ENCODE results near the gene NOSTRIN.
"Not testable (repeated sequence)": the region's sequence is repeated elsewhere in the genome, so short reads cannot be mapped to it uniquely, and the experiment has no call there.

Gene NOSTRIN

DNA sequence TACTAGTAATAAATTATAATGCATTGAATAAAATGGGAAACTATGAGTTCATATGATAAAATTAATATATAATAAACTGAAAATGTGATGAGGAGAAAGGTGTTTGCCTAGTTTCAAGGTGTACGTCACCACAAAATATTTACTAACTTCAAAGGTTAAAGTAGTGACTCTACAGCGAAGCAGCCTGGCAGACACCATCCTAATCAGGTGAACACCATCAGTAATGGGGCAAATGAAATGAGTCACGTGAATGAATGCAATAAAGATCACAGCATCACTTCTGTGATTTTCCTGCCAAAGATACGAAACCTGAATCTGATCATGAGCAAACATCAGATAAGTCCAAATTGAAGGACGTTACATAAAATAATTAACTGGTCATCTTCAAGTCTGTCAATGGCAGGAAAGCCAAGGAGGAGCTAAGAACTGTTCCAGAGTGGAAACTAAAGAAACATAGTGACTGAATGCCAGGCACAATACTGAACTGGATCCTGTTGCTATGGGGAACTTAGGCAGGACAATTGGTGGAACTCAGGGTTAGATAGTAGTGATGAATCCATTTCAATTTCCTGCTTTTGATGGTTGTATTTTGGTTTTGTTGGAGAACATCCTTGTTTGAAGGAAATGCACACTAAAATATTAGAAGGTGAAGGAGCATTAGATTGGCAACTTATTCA, 12.1 kb upstream of the NOSTRIN start:
- DNase-seq, result no peak

DNA sequence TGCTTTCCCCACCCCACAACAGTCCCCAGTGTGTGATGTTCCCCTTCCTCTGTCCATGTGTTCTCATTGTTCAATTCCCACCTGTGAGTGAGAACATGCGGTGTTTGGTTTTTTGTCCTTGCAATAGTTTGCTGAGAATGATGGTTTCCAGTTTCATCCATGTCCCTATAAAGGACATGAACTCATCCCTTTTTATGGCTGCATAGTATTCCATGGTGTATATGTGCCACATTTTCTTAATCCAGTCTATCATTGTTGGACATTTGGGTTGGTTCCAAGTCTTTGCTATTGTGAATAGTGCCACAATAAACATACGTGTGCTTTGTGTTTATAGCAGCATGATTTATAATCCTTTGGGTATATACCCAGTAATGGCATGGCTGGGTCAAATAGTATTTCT, 11.3 kb upstream of the NOSTRIN start:
- not testable (repeated sequence) for DNase-seq

DNA sequence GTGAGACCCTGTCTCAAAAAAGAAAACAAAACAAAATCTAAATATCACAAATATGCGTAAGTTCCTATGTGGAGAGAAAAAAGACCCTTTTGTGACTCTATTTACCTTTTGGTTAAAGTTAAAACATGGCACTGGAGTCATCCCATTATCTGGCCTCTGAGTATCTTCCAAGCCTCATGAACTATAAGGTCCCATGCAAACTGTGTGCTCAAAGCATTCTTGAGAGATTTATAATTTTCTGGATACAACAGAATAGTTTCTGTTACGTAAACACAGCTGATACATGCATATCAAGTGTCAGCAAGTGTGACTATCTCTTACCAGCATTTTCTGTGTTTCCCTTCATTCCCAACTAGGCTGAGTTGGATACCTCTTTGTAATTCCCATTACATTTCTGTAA, 8.8 kb upstream of the NOSTRIN start:
- DNase-seq, result no peak

DNA sequence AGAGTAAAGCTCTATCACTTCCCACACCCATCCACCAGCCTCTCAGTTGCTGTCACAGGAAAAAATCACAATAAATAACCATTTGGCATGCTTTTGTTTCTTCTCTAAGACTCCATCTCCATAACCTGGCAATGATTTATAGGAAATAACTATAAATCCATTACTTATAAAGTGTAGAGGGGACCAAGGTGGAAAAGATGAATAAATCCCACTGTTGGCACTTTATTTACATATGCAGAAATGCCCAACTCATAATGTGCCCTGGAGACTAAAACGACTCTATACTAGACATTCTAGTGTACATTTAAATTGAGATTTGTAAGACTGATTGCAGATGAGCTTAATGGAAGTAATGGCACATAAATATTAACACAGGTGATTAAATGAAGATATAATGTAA, 7.5 kb upstream of the NOSTRIN start:
- DNase-seq, result no peak

DNA sequence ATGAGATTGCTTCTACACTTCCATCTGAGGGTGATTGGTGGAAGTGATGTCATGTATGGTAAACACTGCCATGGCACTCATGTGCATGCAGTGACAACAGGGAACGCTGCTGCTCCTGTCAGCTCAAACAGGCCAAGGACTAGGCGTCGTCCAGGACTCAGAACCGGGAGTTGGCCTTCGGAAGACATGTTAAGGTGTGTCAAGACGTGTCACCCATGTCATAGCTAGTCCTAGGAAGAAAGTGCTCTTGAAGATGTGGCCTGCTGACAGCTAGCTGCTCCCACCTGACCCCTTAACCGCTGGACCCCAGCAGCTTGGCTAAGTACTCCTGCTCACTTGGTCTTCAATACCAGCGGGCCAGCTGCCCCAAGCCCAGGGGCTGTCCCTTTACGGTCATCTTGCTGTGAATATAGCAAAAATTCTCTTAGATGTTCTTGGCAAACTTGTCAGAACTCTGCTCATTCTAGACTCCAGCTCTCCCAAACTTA, 6.3 kb upstream of the NOSTRIN start:
- no peak for DNase-seq

DNA sequence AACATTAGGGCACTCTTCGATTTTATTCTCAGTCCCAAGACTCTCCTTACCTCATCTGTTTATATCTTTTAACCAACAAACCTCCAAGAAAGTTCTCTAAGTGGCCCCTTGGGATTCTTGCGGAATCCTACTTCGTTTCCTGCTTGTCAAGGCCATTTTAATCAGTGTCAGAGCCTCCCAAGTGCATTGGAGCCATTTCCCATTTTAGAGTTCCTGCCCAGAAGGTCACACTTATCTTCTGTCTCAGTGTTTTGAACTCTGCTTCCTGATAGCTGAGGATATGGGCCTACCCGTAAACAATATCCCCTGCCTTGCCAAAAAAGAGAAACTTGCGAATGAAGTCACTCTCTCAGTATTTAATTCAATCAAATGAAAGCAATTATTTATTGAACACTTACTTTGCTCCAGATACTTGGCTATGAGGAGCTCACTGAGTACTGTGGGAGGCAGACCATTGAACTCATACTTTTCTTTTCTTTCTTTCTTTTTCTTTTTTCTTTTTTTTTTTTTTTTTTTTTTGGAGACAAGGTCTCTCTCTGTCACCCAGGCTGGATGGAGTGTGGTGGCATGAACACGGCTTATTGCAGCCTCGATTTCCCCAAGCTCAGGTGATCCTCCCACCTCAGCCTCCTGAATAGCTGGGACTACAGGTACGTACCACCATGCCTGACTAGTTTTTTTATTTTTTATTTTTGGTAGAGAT, 5.7 kb upstream of the NOSTRIN start:
- DNase-seq, result no peak

DNA sequence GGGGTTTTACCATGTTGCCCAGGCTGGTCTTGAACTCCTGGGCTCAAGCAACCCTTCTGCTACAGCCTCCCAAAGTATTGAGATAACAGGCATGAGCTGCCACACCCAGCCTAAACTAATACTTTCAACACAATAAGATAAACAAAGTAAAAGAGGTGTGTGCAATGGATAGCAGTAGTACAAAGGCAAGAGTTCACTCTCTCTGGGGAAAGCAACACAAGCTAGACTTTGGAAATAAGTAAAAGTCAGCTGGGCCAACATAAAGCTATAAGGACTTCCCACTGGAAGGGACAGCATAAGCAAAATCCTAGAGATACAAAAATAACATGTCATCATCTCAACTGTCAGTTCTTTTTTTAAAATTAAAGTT, 5.2 kb upstream of the NOSTRIN start:
- no peak for DNase-seq

DNA sequence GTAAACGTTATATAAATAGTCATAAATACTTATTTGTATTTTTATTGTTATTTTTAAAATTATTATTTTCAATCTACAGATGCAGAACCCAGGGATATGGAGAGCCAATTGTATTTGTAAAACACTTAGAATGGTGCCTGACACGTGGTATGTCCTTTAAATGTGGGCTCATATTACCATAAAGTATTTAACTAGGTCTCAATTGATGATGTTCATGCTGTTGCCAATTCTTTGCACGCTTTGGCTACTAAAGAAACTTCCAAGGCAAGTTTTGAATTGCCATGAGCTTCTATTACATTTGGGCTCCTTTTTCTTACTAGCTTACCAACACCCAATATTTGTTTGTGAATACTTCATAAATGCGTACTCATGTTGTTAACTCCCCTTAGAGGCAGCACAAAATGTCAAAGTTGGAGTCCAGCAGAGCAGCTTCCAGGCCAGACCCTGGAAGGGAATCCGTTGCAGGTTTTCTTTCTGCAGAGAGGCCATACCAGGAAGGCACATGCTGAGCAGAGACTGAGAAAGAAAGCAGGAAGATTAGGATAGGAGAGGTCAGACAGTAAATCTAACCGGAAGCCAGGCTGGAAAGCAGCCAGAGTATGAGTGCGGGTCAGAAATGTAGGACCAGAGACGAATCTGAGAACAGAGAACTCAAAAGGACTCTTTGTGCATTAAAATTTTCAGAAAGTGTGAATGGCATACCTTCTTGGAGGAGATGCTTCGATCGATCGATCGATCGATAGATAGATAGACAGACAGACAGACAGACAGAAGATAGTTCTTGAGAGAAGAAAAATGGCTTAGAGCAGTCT, 4.2 kb upstream of the NOSTRIN start:
- DNase-seq, result no peak

DNA sequence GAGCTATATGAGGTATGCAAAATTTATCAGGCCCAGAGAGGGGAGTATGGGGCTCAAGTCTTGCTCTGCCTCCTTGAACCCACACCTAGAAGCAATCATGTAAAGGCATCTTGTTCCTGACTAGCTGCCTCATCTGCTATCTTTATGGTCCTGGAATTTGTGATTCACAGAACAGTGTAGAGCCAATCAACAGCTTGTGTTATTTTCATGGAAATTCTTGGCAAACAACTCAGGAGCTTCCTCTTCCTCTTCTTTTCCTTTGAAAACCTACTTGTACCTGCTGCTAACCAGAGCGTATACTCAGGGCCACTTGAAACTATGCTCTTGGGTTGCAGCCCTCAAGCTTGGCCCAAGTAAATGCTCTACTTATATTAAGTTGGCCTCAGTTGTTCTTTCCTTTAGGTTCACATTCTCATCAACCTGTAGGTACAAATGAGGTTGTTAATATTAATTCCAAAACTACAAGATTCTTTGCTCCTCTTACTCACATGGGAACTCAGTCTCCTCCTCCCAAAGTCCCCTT, 3.5 kb upstream of the NOSTRIN start:
- no peak for DNase-seq

DNA sequence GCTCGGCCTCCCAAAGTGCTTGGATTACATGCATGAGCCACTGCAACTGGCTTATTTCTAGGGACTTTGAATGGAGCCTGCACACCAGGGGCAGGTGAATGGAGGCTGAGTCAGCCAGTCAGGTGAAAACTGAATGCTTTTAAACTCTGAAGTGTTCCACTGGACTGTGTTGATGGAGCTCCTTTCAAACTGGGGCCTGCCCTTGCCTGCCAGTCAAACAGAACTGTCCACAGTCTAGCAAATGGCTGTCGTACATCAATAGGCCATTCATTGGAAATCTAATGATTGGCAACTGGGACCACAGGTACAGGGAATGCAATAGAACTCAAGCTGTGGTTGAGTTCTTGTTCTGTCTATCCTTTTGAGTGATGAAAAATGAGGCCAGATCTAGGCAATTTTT, 966 bp upstream of the NOSTRIN start:
- no peak for DNase-seq

DNA sequence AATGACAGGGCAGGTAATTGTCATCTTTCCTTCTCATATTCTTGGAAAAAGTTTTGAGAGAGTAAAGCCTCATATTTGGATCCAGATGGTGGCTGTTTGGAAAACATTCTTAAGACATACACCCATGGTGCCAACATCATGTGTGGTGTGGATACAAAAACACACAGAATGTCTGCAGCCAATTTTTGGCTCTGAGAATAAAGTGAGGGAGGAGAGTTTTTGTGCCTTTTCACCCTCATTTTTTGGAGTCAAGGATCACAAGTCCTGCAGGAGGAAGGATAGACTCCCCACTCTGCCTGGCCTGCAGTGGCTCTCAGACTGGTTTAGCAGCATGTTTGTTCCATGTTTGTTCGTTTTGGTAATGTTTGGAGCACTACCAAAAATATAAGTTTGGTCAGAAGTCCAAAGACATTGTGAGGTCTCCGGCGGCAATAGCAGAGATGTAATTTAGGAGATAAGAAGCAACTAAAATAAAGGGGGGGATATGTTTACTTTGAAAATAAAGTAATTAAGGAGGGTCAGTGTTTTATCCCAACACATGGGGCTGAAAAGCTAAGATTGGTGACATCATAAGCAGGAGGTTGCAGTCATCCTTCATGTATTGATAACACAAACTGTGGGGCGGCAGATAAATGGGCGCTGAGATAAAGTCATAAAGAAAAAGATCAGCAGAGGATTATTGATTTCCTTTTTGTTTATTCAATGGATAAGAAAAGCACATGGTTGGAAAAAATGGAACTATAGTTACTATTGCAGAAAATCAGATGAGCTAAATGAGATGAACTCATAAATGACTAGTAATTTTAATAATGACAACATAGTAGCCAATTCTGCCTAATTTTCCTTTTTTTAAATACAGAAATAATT, 655 bp downstream of the NOSTRIN start:
- no peak for DNase-seq

DNA sequence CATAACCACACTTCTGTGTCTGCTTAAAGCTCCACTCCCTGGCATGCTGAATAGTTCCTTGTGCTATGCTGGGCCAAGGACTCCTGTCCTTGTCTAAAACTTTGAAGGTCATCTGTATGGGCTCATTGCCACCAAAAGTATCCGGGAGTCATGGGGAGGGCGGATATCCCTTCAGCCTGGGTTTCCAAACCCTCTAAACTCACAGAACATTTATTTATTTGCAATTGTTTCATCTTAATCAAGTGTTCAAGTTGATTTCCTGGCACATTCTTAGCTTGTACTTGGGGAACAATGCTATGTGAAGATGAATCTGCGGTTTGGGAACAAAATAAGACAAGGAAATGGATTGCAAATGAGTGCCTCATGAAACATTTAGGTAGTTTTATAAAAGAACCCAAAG, 1.8 kb downstream of the NOSTRIN start:
- DNase-seq, result no peak

DNA sequence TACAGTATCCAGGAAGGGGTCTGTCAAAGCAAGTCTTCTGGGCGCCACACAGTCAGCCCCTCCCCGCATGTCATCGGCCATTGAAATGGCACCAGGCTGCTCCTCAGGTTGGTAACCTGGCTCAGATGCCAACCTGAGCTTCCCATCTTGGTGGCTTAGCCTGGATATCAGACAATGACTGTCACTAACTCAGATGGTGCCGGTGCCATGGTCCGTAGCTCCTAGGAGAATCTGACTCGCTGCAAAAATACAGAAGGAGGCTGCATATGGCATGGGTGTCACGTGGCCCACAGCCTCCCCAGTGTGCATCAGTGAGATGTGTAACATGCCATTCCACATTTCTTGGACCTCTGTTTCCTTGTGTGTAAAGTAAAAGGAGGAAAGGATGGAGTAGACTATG, 3.2 kb downstream of the NOSTRIN start:
- DNase-seq, result no peak

DNA sequence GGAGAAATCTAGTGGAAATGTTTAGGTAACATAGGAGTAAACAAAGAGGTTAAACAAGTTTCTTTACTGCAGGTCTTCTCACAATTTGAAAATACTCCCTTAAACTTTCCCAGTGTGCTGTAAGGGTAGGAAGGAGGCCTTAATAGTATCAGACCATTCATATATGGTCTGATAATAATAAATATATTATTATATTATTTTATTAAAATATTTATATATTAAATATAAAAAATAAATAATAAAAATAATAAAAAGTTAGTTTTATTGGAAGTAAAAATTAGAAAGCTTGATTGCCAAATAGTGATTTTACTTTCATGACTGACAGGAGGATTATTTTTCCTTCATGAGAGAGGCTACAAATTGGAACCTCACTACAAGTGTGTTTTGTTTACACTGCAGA, 7.1 kb downstream of the NOSTRIN start:
- no peak for DNase-seq

DNA sequence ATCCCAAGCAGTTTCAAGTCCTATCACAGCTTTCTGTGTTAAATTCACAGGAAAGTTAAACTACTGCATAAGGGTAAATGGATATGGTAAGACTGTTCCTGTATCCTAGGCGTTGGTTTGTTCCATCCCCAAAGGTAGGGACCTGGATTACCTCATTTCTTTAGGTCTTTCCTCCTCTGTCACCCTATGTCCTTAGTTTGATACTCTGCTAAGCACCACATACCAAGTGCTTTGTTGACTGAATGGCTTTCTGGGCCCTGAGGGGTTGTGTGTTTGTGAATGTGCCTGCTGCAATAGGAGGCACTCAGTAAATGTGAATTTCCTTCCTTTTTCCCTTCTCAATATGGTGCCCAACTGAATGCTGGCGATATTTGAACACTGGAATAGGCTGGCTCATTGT, 7.8 kb downstream of the NOSTRIN start:
- no peak for DNase-seq

DNA sequence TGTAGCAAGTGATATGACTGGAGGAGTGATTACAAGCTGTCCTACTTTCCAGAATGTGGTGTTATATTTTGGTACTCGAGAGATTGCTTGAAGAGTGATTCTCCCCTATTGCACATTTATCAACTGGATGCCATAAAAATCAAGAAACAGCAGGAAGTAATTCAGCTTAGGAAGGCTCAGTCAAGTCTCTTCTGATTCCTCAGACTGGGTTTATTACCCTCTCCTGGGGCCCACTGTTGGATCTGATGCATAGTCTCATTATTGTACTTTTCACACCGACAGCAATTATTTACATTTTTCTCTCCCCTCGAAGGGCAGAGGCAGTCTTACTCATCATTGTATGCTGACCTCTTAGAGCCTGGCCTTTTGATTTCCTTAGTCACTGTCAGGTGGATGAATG, 9.3 kb downstream of the NOSTRIN start:
- DNase-seq, result no peak

DNA sequence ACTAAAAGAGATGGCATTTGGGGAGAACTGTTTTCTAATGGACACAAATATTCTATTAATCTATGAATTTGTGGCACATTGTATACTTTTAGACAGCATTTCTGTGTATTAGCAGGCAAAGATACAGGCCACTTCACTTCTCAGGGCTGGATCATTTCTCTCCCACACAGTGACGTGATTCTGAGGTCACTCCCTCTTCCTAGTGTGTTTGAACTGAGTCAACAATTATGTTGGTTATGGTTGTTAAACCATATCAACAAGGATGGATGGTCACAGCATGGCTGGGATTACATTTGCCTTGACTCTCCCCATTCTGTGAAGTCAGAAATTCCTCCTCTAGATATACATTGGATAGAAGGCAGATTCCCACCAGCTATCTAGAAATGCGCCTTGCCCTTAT, 11.6 kb downstream of the NOSTRIN start:
- DNase-seq, result peak; percentile 57

DNA sequence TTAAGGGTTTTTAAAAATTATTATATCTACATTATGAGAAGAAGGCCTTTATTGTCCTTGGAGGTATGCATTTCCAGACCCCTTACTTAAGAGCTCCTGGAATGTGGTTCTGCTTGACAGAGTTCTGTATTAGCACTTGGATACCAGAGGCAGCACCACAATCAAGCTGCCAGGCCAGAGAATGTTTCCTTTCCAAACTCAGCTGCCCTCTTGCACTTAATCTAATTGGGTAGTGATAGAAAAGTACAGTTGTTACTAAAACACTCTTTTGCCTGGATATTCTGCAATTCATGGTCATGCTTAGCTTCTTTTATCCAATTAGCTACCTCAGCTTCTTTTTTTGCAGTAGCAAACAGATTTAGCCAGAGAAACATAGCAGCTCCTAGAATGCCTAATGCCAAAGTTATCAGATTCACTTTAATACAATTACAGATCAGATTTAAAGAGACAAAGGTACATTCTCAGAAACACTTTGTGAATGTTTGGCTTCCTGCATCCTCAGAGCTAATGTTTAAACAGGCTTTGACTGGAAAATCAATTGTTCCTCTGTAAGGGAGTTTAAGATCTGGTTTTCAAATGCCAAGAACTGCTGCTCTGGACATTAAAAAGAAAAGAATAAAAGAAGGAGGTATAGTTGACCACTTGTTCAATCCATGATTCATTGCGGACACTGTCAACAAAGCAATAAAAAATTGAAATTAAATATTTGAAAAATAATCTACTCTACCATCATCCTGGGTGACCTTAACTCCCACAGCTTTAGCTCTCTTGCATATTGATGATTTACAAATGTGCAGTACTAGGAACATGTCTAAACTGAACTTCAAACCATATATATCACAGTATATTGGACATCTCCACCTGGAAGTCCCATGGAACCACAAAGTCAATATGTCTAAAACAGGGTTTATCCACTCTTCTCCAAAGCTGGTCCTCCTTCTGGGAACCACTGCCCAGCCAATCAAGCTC, 12.8 kb downstream of the NOSTRIN start:
- DNase-seq, result peak; percentile 64

DNA sequence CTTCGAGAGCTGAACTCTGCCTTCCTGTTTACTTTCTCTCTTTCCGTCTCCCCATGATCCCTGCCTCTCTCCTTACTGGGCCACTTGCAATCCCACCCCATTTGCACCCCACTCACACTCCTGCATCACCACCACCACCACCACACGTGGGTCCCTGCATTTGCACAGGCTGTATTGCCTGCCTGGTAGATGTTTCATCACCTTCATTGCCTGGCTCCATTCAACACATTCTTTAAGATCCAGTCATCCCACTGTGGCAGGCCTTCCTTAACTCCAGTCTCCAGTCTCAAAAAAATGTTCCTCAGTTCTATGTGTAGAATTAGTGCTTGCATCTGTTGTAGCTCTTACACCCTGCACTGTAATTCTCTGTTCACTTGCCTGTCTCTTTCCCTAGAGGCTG, 13.9 kb downstream of the NOSTRIN start:
- DNase-seq, result peak; percentile 79

DNA sequence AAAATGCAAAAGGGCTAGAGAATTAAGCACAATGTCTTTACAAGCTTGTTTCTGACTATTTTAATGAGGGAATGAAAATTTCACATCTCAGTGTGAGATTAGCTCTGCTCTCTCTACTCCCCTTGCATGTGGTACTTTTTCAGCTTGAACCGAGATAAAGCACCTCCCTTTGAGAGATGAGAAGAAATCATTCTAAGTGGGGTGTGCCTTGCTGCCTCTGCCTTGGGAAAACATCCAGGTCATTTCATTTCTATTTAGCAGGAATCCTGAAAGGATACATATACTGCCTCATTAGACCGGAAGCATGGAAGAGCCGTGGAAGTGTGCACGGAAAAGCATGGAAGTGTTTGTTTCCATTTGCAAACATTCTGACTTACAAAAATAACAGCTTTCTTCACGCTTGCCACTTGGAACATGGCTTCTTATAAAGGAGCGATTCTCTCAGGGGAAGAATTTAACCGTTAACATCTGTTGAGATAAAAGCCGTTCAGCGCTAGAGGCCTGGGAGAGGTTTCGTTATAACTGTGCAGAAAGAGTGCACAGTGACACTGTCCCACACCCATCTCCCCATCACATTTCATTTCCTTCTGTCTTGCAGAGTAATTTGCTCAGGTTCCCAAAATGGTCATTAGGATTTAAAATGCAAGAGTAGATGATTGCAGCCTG, 16.7 kb downstream of the NOSTRIN start:
- DNase-seq, result no peak

Data from kidney glomerular epithelial cell (primary cell).